Measurements from ENCODE around the gene HAT1.
A peak's percentile ranks its signal among the peaks of the same experiment; 100 is the strongest.

The HAT1 gene

GRCh38 chr2:171999604-172000469 is 77.6 kb downstream of the HAT1 start, which contains the start of gene METAP1D:
Gene METAP1D (plus strand): TSS chr2:171999953. CDS start chr2:171999970, 17 bp downstream.
- no peaks in the 10 kb centered on the region for H3K36me3 ChIP-seq (ENCODE audit: control insufficient read depth, insufficient read depth, low read length)
- WGBS (ENCODE audit: insufficient coverage, insufficient read length), result no CpG with 5 or more reads among the region's 73 CpGs
- peak; percentile 83 for DNase-seq (ENCODE audit: low read depth, low spot score)

GRCh38 chr2:172000696-172001361 is 78.6 kb downstream of the HAT1 start:
- H3K36me3 ChIP-seq (ENCODE audit: control insufficient read depth, insufficient read depth, low read length), result no peaks in the 10 kb centered on the region
- no peak overlapping the region for H3K27ac ChIP-seq (ENCODE audit: low read length)
- no peaks in the 10 kb centered on the region for H3K9me3 ChIP-seq (ENCODE audit: control insufficient read depth, insufficient read depth, low read length)
- no CpG with 5 or more reads among the region's 13 CpGs for WGBS (ENCODE audit: insufficient coverage, insufficient read length)
- no peak overlapping the region for H3K4me3 ChIP-seq (ENCODE audit: low read length)
- no peak for DNase-seq (ENCODE audit: low read depth, low spot score)
- peaks cover 2% of the 10 kb centered on the region; the same call in 1 of the 2 replicates for H3K27me3 ChIP-seq (ENCODE audit: control insufficient read depth, insufficient read depth, low read length)
- H3K4me1 ChIP-seq (ENCODE audit: control insufficient read depth, insufficient read depth, low read length), result 0 out of 2 replicates have a peak, but pooled peaks cover 1% of the 10 kb centered on the region

More at GRCh38 chr2:171999604-172000469, 77.6 kb downstream of the HAT1 start, which contains the start of gene METAP1D:
- H3K4me1 ChIP-seq (ENCODE audit: control insufficient read depth, insufficient read depth, low read length), result 0 out of 2 replicates have a peak, but pooled peaks cover 1% of the 10 kb centered on the region
- peak within 1 kb of the TSS; percentile 70 for H3K4me3 ChIP-seq (ENCODE audit: low read length)
- H3K27me3 ChIP-seq (ENCODE audit: control insufficient read depth, insufficient read depth, low read length), result peaks cover 2% of the 10 kb centered on the region; the same call in 1 of the 2 replicates
- H3K27ac ChIP-seq (ENCODE audit: low read length), result no peak within 1 kb of the TSS
- H3K9me3 ChIP-seq (ENCODE audit: control insufficient read depth, insufficient read depth, low read length), result no peaks in the 10 kb centered on the region

GRCh38 chr2:172007372-172007771 is 85.1 kb downstream of the HAT1 start:
- no peaks in the 10 kb centered on the region for H3K9me3 ChIP-seq (ENCODE audit: control insufficient read depth, insufficient read depth, low read length)
- no CpG with 5 or more reads among the region's 1 CpG for WGBS (ENCODE audit: insufficient coverage, insufficient read length)
- no peak overlapping the region for H3K4me3 ChIP-seq (ENCODE audit: low read length)
- no peaks in the 10 kb centered on the region for H3K4me1 ChIP-seq (ENCODE audit: control insufficient read depth, insufficient read depth, low read length)
- no peak overlapping the region for H3K27ac ChIP-seq (ENCODE audit: low read length)
- DNase-seq (ENCODE audit: low read depth, low spot score), result no peak
- no peaks in the 10 kb centered on the region for H3K36me3 ChIP-seq (ENCODE audit: control insufficient read depth, insufficient read depth, low read length)
- H3K27me3 ChIP-seq (ENCODE audit: control insufficient read depth, insufficient read depth, low read length), result no peaks in the 10 kb centered on the region

- H3K36me3 ChIP-seq (ENCODE audit: control insufficient read depth, insufficient read depth, low read length), result no peaks in the 10 kb centered on the region
- no peak overlapping the region for H3K27ac ChIP-seq (ENCODE audit: low read length)
- no peak for DNase-seq (ENCODE audit: low read depth, low spot score)
- no peak overlapping the region for H3K4me3 ChIP-seq (ENCODE audit: low read length)
- H3K27me3 ChIP-seq (ENCODE audit: control insufficient read depth, insufficient read depth, low read length), result no peaks in the 10 kb centered on the region
- WGBS (ENCODE audit: insufficient coverage, insufficient read length), result no CpG with 5 or more reads among the region's 4 CpGs
- H3K9me3 ChIP-seq (ENCODE audit: control insufficient read depth, insufficient read depth, low read length), result no peaks in the 10 kb centered on the region
- peaks cover 5% of the 10 kb centered on the region for H3K4me1 ChIP-seq (ENCODE audit: control insufficient read depth, insufficient read depth, low read length)
Observed at GRCh38 chr2:172009823-172010222, 87.6 kb downstream of the HAT1 start.

- Histone ChIP-seq H3K4me1 (ENCODE audit: control insufficient read depth, insufficient read depth, low read length) (peaks cover 5% of the 10 kb centered on the region), H3K9me3 (ENCODE audit: control insufficient read depth, insufficient read depth, low read length) (no peaks in the 10 kb centered on the region), H3K27me3 (ENCODE audit: control insufficient read depth, insufficient read depth, low read length) (no peaks in the 10 kb centered on the region), H3K36me3 (ENCODE audit: control insufficient read depth, insufficient read depth, low read length) (no peaks in the 10 kb centered on the region), H3K4me3 (ENCODE audit: low read length) (no peak overlapping the region), H3K27ac (ENCODE audit: low read length) (no peak overlapping the region)
- no CpG with 5 or more reads among the region's 11 CpGs for WGBS (ENCODE audit: insufficient coverage, insufficient read length)
- DNase-seq (ENCODE audit: low read depth, low spot score), result no peak
Observed at GRCh38 chr2:172011812-172012575, 89.7 kb downstream of the HAT1 start.

- Histone ChIP-seq H3K4me1 (ENCODE audit: control insufficient read depth, insufficient read depth, low read length) (peaks cover 5% of the 10 kb centered on the region), H3K27me3 (ENCODE audit: control insufficient read depth, insufficient read depth, low read length) (no peaks in the 10 kb centered on the region), H3K27ac (ENCODE audit: low read length) (no peak overlapping the region), H3K4me3 (ENCODE audit: low read length) (no peak overlapping the region), H3K9me3 (ENCODE audit: control insufficient read depth, insufficient read depth, low read length) (no peaks in the 10 kb centered on the region), H3K36me3 (ENCODE audit: control insufficient read depth, insufficient read depth, low read length) (no peaks in the 10 kb centered on the region)
- no CpG with 5 or more reads among the region's 9 CpGs for WGBS (ENCODE audit: insufficient coverage, insufficient read length)
- no peak for DNase-seq (ENCODE audit: low read depth, low spot score)
Observed at GRCh38 chr2:172012677-172013391, 90.6 kb downstream of the HAT1 start.

GRCh38 chr2:172013396-172013795 is 91.1 kb downstream of the HAT1 start:
- no peak overlapping the region for H3K27ac ChIP-seq (ENCODE audit: low read length)
- DNase-seq (ENCODE audit: low read depth, low spot score), result no peak
- WGBS (ENCODE audit: insufficient coverage, insufficient read length), result 100% methylated on average over 1 of the region's 4 CpGs
- H3K9me3 ChIP-seq (ENCODE audit: control insufficient read depth, insufficient read depth, low read length), result no peaks in the 10 kb centered on the region
- H3K27me3 ChIP-seq (ENCODE audit: control insufficient read depth, insufficient read depth, low read length), result no peaks in the 10 kb centered on the region
- no peaks in the 10 kb centered on the region for H3K36me3 ChIP-seq (ENCODE audit: control insufficient read depth, insufficient read depth, low read length)
- peaks cover 5% of the 10 kb centered on the region for H3K4me1 ChIP-seq (ENCODE audit: control insufficient read depth, insufficient read depth, low read length)
- no peak overlapping the region for H3K4me3 ChIP-seq (ENCODE audit: low read length)

GRCh38 chr2:172021074-172021931 is 99.0 kb downstream of the HAT1 start:
- H3K4me3 ChIP-seq (ENCODE audit: low read length), result no peak overlapping the region
- WGBS (ENCODE audit: insufficient coverage, insufficient read length), result 100% methylated on average over 2 of the region's 8 CpGs
- no peaks in the 10 kb centered on the region for H3K9me3 ChIP-seq (ENCODE audit: control insufficient read depth, insufficient read depth, low read length)
- no peaks in the 10 kb centered on the region for H3K27me3 ChIP-seq (ENCODE audit: control insufficient read depth, insufficient read depth, low read length)
- H3K27ac ChIP-seq (ENCODE audit: low read length), result no peak overlapping the region
- no peaks in the 10 kb centered on the region for H3K36me3 ChIP-seq (ENCODE audit: control insufficient read depth, insufficient read depth, low read length)
- no peaks in the 10 kb centered on the region for H3K4me1 ChIP-seq (ENCODE audit: control insufficient read depth, insufficient read depth, low read length)
- DNase-seq (ENCODE audit: low read depth, low spot score), result no peak

GRCh38 chr2:172021955-172022354 is 99.7 kb downstream of the HAT1 start:
- no peaks in the 10 kb centered on the region for H3K9me3 ChIP-seq (ENCODE audit: control insufficient read depth, insufficient read depth, low read length)
- DNase-seq (ENCODE audit: low read depth, low spot score), result no peak
- H3K27ac ChIP-seq (ENCODE audit: low read length), result no peak overlapping the region
- no peaks in the 10 kb centered on the region for H3K36me3 ChIP-seq (ENCODE audit: control insufficient read depth, insufficient read depth, low read length)
- WGBS (ENCODE audit: insufficient coverage, insufficient read length), result no CpG with 5 or more reads among the region's 5 CpGs
- H3K4me1 ChIP-seq (ENCODE audit: control insufficient read depth, insufficient read depth, low read length), result no peaks in the 10 kb centered on the region
- H3K4me3 ChIP-seq (ENCODE audit: low read length), result no peak overlapping the region
- H3K27me3 ChIP-seq (ENCODE audit: control insufficient read depth, insufficient read depth, low read length), result no peaks in the 10 kb centered on the region
